Mucosa of descending colon (tissue), 3 donors: ENCODE data around the gene NBAS. TPM values are rescaled to one million over a fixed set of nuclear protein-coding genes. Genes with fewer than 3 reads are reported as not detected.
"Not testable (repeated sequence)": the region's sequence is repeated elsewhere in the genome, so short reads cannot be mapped to it uniquely, and the experiment has no call there.

Experiments used
- ATAC-seq: fragments of 200-7000 bp; cut with Tn5 transposase; one replicate; pipeline ENCODE4 v1.9.1; 2020; ENCODE audit warnings: mild to moderate bottlenecking, moderate library complexity
- DNase-seq, 3 donors: peaks; one replicate each; pipeline ENCODE4 v3.0.0-alpha.2; 2020
- H3K36me3 ChIP-seq: fragments of 200-600 bp; one replicate; pipeline ENCODE4 v1.8.0; 2021; ENCODE audit warnings: low read depth, mild to moderate bottlenecking
- H3K4me1 ChIP-seq: fragments of 200-600 bp; one replicate; pipeline ENCODE4 v1.8.0; 2021; ENCODE audit warnings: low read depth, mild to moderate bottlenecking
- H3K4me3 ChIP-seq: fragments of 200-600 bp; one replicate; pipeline ENCODE4 v1.8.0; 2021; ENCODE audit warnings: mild to moderate bottlenecking
- H3K9me3 ChIP-seq: fragments of 200-600 bp; one replicate; pipeline ENCODE4 v1.8.0; 2021; ENCODE audit warnings: mild to moderate bottlenecking
- CTCF ChIP-seq: fragments of 200-600 bp; IDR thresholded peaks from one replicate; pipeline ENCODE4 v1.8.0; 2022; ENCODE audit warnings: antibody characterized with exemption, mild to moderate bottlenecking
- intact Hi-C, 2 donors: fragments of 100-400 bp; cut with DNase I in 1 of 2; cut with micrococcal nuclease in 1 of 2; formaldehyde crosslinking; loops; one replicate each; pipeline versions ENCODE4 v1.11.0 to v1.11.1; 2022; cut with DNase I, micrococcal nuclease
- total RNA-seq, 3 donors: library from RNA; stranded (reverse); fragmentation: NEBNext Ultra II Directional in 2 of 3; extraction: Animal tissue kit (Norgen Biotek cat#: 25700) in 2 of 3; gene quantifications; one replicate each; pipeline versions ENCODE4 v1.2.1 to v1.2.4, GENCODE V29; 2021 to 2023
- donor health status: DM: no; HTN: no; CAD: no; lungs with moderate emphysema.
- donor health status: DM: no; HTN: no; CAD: no.
- donor health status: DM: no; HTN: yes; CAD: no.

NBAS gene
- total RNA-seq, 3 donors from 2014 or later = 25.8 to 50.2 (median 32.8) TPM

- Histone ChIP-seq H3K36me3 (no peaks in the 10 kb centered on the region), H3K9me3 (no peaks in the 10 kb centered on the region), H3K4me3 (no peak overlapping the region), H3K4me1 (no peaks in the 10 kb centered on the region)
- no peak for TF ChIP-seq CTCF
- ATAC-seq (no peak), DNase-seq (no peak)
- intact Hi-C loops = no loop called here
These were observed 33.9 kb downstream of the NBAS start for GRCh38 chr2:15527074-15527739.

- Histone ChIP-seq H3K9me3 (no peaks in the 10 kb centered on the region), H3K36me3 (no peaks in the 10 kb centered on the region), H3K4me1 (no peaks in the 10 kb centered on the region), H3K4me3 (no peak overlapping the region)
- no peak for TF ChIP-seq CTCF
- intact Hi-C loops = no loop called here
- ATAC-seq (peak; percentile 88), DNase-seq (peak in 1 of 3 donors; percentile 8)
These were observed 39.4 kb downstream of the NBAS start for GRCh38 chr2:15521641-15522181.

GRCh38 chr2:15520346-15520745, 40.8 kb downstream of the NBAS start:
- DNase-seq (no peak), ATAC-seq (no peak)
- Histone ChIP-seq H3K36me3 (no peaks in the 10 kb centered on the region), H3K9me3 (no peaks in the 10 kb centered on the region), H3K4me3 (no peak overlapping the region), H3K4me1 (no peaks in the 10 kb centered on the region)
- intact Hi-C loops = no loop called here
- no peak for TF ChIP-seq CTCF

GRCh38 chr2:15518759-15519158, 42.4 kb downstream of the NBAS start:
- intact Hi-C loops, H3K36me3 ChIP-seq, H3K4me3 ChIP-seq, ATAC-seq, DNase-seq, H3K9me3 ChIP-seq, H3K4me1 ChIP-seq: not testable (repeated sequence)

GRCh38 chr2:15517793-15518192, 43.3 kb downstream of the NBAS start:
- no peaks in the 10 kb centered on the region for H3K9me3 ChIP-seq
- H3K4me3 ChIP-seq = no peak overlapping the region
- no peaks in the 10 kb centered on the region for H3K36me3 ChIP-seq
- intact Hi-C loops = no loop called here
- ATAC-seq = no peak
- DNase-seq = no peak
- TF ChIP-seq CTCF = no peak
- H3K4me1 ChIP-seq = no peaks in the 10 kb centered on the region

- H3K36me3 ChIP-seq = no peaks in the 10 kb centered on the region
- TF ChIP-seq CTCF = no peak
- ATAC-seq = no peak
- DNase-seq = no peak
- no peak overlapping the region for H3K4me3 ChIP-seq
- intact Hi-C loops = no loop called here
- no peaks in the 10 kb centered on the region for H3K9me3 ChIP-seq
- no peaks in the 10 kb centered on the region for H3K4me1 ChIP-seq
These were observed 49.4 kb downstream of the NBAS start for GRCh38 chr2:15511686-15512085.
